Lower leg skin (tissue), 4 donors: ENCODE results near the gene ITPKC. TPM values are rescaled to one million over a fixed set of nuclear protein-coding genes. Genes with fewer than 3 reads are reported as not detected.

Experiments used
- DNase-seq, 2 donors: peaks; one replicate each; pipeline ENCODE4 v3.0.0-alpha.2; 2019; ENCODE audit warnings: low spot score in 2 of 2
- H3K4me3 ChIP-seq: fragments of 200-600 bp; sonication (generic); 2 replicates; pipeline ENCODE4 v1.5.1; 2017; ENCODE audit warnings: mild to moderate bottlenecking, low read depth; ENCODE audit not compliant: poor library complexity, severe bottlenecking
- CTCF ChIP-seq, 3 donors: fragments of 450-650 bp; IDR thresholded peaks; one replicate each; pipeline ENCODE4 v1.5.1; 2016; ENCODE audit warnings: antibody characterized with exemption in 3 of 3, mild to moderate bottlenecking in 3 of 3, moderate library complexity in 2 of 3
- POLR2A ChIP-seq, 2 donors: fragments of 450-650 bp; IDR thresholded peaks; one replicate each; pipeline ENCODE4 v1.6.1; 2016 to 2017; ENCODE audit warnings: antibody characterized with exemption in 2 of 2, mild to moderate bottlenecking in 1 of 2, moderate library complexity in 1 of 2
- WGBS, 2 donors: methylation state at CpG; one replicate each; pipeline ENCODE4 v1.1.5; 2018; 5-methylcytosine and 5-hydroxymethylcytosine counted together
- intact Hi-C: fragments of 100-400 bp; cut with DNase I; formaldehyde crosslinking; loops from one replicate; pipeline ENCODE4 v1.15.0; 2023; ENCODE audit warnings: low total_unique reads
- total RNA-seq, 4 donors: library from RNA; depleted of rRNA; stranded (reverse); fragments of >200 nt; gene quantifications; one replicate each; pipeline ENCODE4 v1.1.0, GENCODE V29; 2016

ITPKC gene
- total RNA-seq, 4 donors from 2014 or later: 83.1 to 104 (median 93.6) TPM

- WGBS, 2 donors: 23 to 32% methylated on average over 6 of the region's 6 CpGs
- DNase-seq: peak; percentile 89 to 96
- no peak overlapping the region for H3K4me3 ChIP-seq
- intact Hi-C loops: no loop called here
- no peak for TF ChIP-seq CTCF (IDR thresholded peaks at IDR 0.05)
- TF ChIP-seq POLR2A (IDR thresholded peaks at IDR 0.05): no peak
Measured at GRCh38 chr19:40740747-40741146, 23.8 kb downstream of the ITPKC start.

GRCh38 chr19:40741527-40742390 lies 24.8 kb downstream of the ITPKC start:
- intact Hi-C loops: no loop called here
- TF ChIP-seq CTCF (IDR thresholded peaks at IDR 0.05) (no peak), POLR2A (IDR thresholded peaks at IDR 0.05) (no peak)
- 81 to 82% methylated on average over 10 of the region's 10 CpGs for WGBS, 2 donors
- DNase-seq: peak in 1 of 2 donors; percentile 84
- H3K4me3 ChIP-seq: no peak overlapping the region

GRCh38 chr19:40742477-40742876 lies 25.6 kb downstream of the ITPKC start:
- TF ChIP-seq POLR2A (IDR thresholded peaks at IDR 0.05): no peak
- TF ChIP-seq CTCF (IDR thresholded peaks at IDR 0.05): no peak

GRCh38 chr19:40742886-40743285 lies 26.0 kb downstream of the ITPKC start:
- intact Hi-C loops: no loop called here
- no peak overlapping the region for H3K4me3 ChIP-seq
- no peak for DNase-seq
- WGBS, 2 donors: 89 to 94% methylated on average over 12 of the region's 12 CpGs
- TF ChIP-seq POLR2A (IDR thresholded peaks at IDR 0.05) (no peak), CTCF (IDR thresholded peaks at IDR 0.05) (no peak)

More at GRCh38 chr19:40742477-40742876, 25.6 kb downstream of the ITPKC start:
- H3K4me3 ChIP-seq: no peak overlapping the region
- 79 to 86% methylated on average over 16 to 17 of the region's 17 CpGs for WGBS, 2 donors
- peak in 1 of 2 donors; percentile 86 for DNase-seq
- intact Hi-C loops: no loop called here

- WGBS, 2 donors: 94 to 96% methylated on average over 10 of the region's 10 CpGs
- intact Hi-C loops: no loop called here
- TF ChIP-seq CTCF (IDR thresholded peaks at IDR 0.05) (no peak), POLR2A (IDR thresholded peaks at IDR 0.05) (no peak)
- DNase-seq: peak in 1 of 2 donors; percentile 72
- H3K4me3 ChIP-seq: no peak overlapping the region
Measured at GRCh38 chr19:40743926-40744325, 27.0 kb downstream of the ITPKC start.
